K562 (cell line): ENCODE data around the gene RGS7. TPM values are rescaled to one million over a fixed set of nuclear protein-coding genes. Genes with fewer than 3 reads are reported as not detected.

Experiments
- ATAC-seq: fragments of 200-7000 bp; cut with Tn5 transposase; 3 replicates; pipeline ENCODE4 v1.9.1; 2020; ENCODE audit warnings: moderate library complexity
- BruUV-seq: library from RNA; stranded (reverse); fragments of 400-500 nt; replicated peaks from 2 replicates; lab custom pipeline; 2021; lab: Mats Ljungman, UMichigan
- CTCF ChIA-PET: fragments of 300-600 bp; formaldehyde crosslinking; extraction: SDS; loops from one replicate; lab custom pipeline; 2021; ENCODE audit warnings: low intra/inter-chr PET ratio; lab: Yijun Ruan, JAX
- POLR2A ChIA-PET: fragments of 300-600, 350-650 bp; sonication (Branson Sonifier 250); formaldehyde crosslinking; extraction: SDS; loops from one replicate; lab custom pipeline; 2021; ENCODE audit warnings: antibody characterized with exemption, inconsistent platforms; lab: Yijun Ruan, JAX
- DNase-seq, 4 experiments: peaks; one replicate each; pipeline versions ENCODE4 v3.0.0 to v3.0.0-alpha.2; 2011 to 2018; ENCODE audit warnings: low spot score in 3 of 4, mixed read lengths in 3 of 4; ENCODE audit errors: extremely low read depth in 1 of 4
- FAIRE-seq: peaks from 2 replicates; lab custom pipeline; 2011; peaks lifted over from hg19 to GRCh38; lab: Jason Lieb, UNC
- H2AFZ ChIP-seq: 2 replicates; pipeline ENCODE4 v1.6.0; 2011; ENCODE audit warnings: low read depth, low read length, control low read depth, inconsistent platforms
- H3K27ac ChIP-seq: fragments of 200-600 bp; 3 replicates; pipeline ENCODE4 v1.8.0; 2011; ENCODE audit warnings: low read depth, mild to moderate bottlenecking, control low read depth, inconsistent platforms, low read length, moderate library complexity, mixed read lengths; ENCODE audit errors: extremely low read depth
- H3K27me3 ChIP-seq, 2 experiments: fragments of 300-600 bp in 1 of 2; 2 replicates in 1 of 2; 3 replicates in 1 of 2; pipeline versions ENCODE4 v1.6.0 to v1.8.0; 2011; ENCODE audit warnings: inconsistent platforms in 2 of 2, low read length in 2 of 2, mild to moderate bottlenecking in 1 of 2, mixed read lengths in 1 of 2, moderate library complexity in 1 of 2; ENCODE audit not compliant: control insufficient read depth in 2 of 2, insufficient read depth in 2 of 2
- H3K36me3 ChIP-seq: fragments of 300-600 bp; 3 replicates; pipeline ENCODE4 v1.8.0; 2011; ENCODE audit warnings: mild to moderate bottlenecking, low read length, inconsistent platforms; ENCODE audit not compliant: control insufficient read depth, insufficient read depth
- H3K4me1 ChIP-seq, 2 experiments: fragments of 200-600 bp in 1 of 2; replicated peaks in 1 of 2; 2 replicates in 1 of 2; 3 replicates in 1 of 2; pipeline versions ENCODE4 v1.5.1 to v1.8.0; 2011; ENCODE audit warnings: inconsistent platforms in 2 of 2, low read length in 2 of 2, mild to moderate bottlenecking in 1 of 2, mixed read lengths in 1 of 2, moderate library complexity in 1 of 2; ENCODE audit not compliant: control insufficient read depth in 2 of 2, insufficient read depth in 2 of 2
- H3K4me2 ChIP-seq: 2 replicates; pipeline ENCODE4 v1.6.1; 2011; ENCODE audit warnings: low read length, control low read depth, inconsistent platforms, mixed read lengths; ENCODE audit not compliant: insufficient read depth
- H3K4me3 ChIP-seq: fragments of 200-600 bp; sonication (generic), shearing (Covaris generic); 2 replicates; pipeline ENCODE4 v1.5.1; 2016; ENCODE audit warnings: control low read depth, inconsistent platforms
- H3K79me2 ChIP-seq: fragments of 200-600 bp; 3 replicates; pipeline ENCODE4 v1.8.0; 2011; ENCODE audit warnings: low read length, inconsistent platforms; ENCODE audit not compliant: control insufficient read depth, insufficient read depth
- H3K9ac ChIP-seq, 2 experiments: 2 replicates each; pipeline versions ENCODE4 v1.6.0 to v1.6.1; 2011; ENCODE audit warnings: low read depth in 2 of 2, low read length in 2 of 2, control low read depth in 1 of 2, inconsistent platforms in 1 of 2, mild to moderate bottlenecking in 1 of 2, mixed read lengths in 1 of 2; ENCODE audit not compliant: insufficient read depth in 1 of 2
- H3K9me1 ChIP-seq: one replicate; pipeline ENCODE4 v1.6.0; 2011; ENCODE audit warnings: inconsistent platforms, mild to moderate bottlenecking, low read length, moderate library complexity; ENCODE audit not compliant: control insufficient read depth, insufficient read depth
- H3K9me3 ChIP-seq: replicated peaks from 2 replicates; pipeline ENCODE4 v1.5.1; 2011; ENCODE audit warnings: low read depth, low read length, inconsistent platforms; ENCODE audit not compliant: control insufficient read depth, insufficient read depth
- H4K20me1 ChIP-seq: replicated peaks from 2 replicates; pipeline ENCODE4 v1.6.1; 2011; ENCODE audit warnings: low read length, inconsistent platforms, mixed read lengths; ENCODE audit not compliant: control insufficient read depth, insufficient read depth
- BRD4 ChIP-seq: fragments of 200-600 bp; sonication (generic); IDR thresholded peaks from 2 replicates; pipeline ENCODE4 v1.6.1; 2017; ENCODE audit warnings: inconsistent platforms
- CCNT2 ChIP-seq: IDR thresholded peaks from 2 replicates; pipeline ENCODE4 v1.6.1; 2011; ENCODE audit warnings: borderline replicate concordance, low read depth, mild to moderate bottlenecking, moderate library complexity, mixed read lengths, low read length; ENCODE audit not compliant: insufficient read length; ENCODE audit errors: extremely low read depth
- FOSL1 ChIP-seq: fragments of 200-800 bp; sonication (Bioruptor generic); conservative IDR thresholded peaks from 2 replicates; pipeline ENCODE4 v1.6.1; 2016; ENCODE audit warnings: missing genetic modification characterization, missing compliant biosample characterization
- HCFC1 ChIP-seq: IDR thresholded peaks from 2 replicates; pipeline ENCODE4 v1.6.1; 2012; ENCODE audit warnings: low read depth, low read length, improper control_type of control experiment
- NFXL1 ChIP-seq: fragments of 450-650 bp; formaldehyde crosslinking; IDR thresholded peaks from 2 replicates; pipeline ENCODE4 v1.4.0; 2021; ENCODE audit warnings: mild to moderate bottlenecking
- NR0B1 ChIP-seq: fragments of 450-650 bp; IDR thresholded peaks from one replicate; pipeline ENCODE4 v1.6.1; 2018; ENCODE audit warnings: mild to moderate bottlenecking, moderate library complexity; ENCODE audit not compliant: partially characterized antibody
- NR2C2 ChIP-seq, 2 experiments: fragments of 200-800 bp in 1 of 2; sonication (Bioruptor generic) in 1 of 2; sonication (generic) in 1 of 2; formaldehyde crosslinking in 1 of 2; IDR thresholded peaks; 2 replicates each; pipeline versions ENCODE4 v1.6.1 to v1.8.0; 2016 to 2022; ENCODE audit warnings: mild to moderate bottlenecking in 1 of 2, missing compliant biosample characterization in 1 of 2, missing genetic modification characterization in 1 of 2, missing genetic modification reagents in 1 of 2
- NR3C1 ChIP-seq: sonication (generic); formaldehyde crosslinking; IDR thresholded peaks from 2 replicates; pipeline ENCODE4 v1.8.1; 2022; ENCODE audit warnings: missing genetic modification reagents
- ZEB2 ChIP-seq: fragments of 450-650 bp; IDR thresholded peaks from 2 replicates; pipeline ENCODE4 v1.6.1; 2016
- ZNF121 ChIP-seq: sonication (generic); formaldehyde crosslinking; conservative IDR thresholded peaks from 2 replicates; pipeline ENCODE4 v1.8.0; 2022; ENCODE audit warnings: missing genetic modification reagents
- ZNF140 ChIP-seq: fragments of 250-450 bp; sonication (Bioruptor Pico); IDR thresholded peaks from 2 replicates; pipeline ENCODE4 v1.8.0; 2021; ENCODE audit warnings: moderate library complexity, mild to moderate bottlenecking, inconsistent platforms
- ZNF444 ChIP-seq: fragments of 250-450 bp; sonication (Bioruptor Pico); IDR thresholded peaks from 2 replicates; pipeline ENCODE4 v1.4.0; 2020; ENCODE audit warnings: mild to moderate bottlenecking, moderate library complexity
- ZNF655 ChIP-seq: fragments of 250-450 bp; sonication (Bioruptor Pico); IDR thresholded peaks from 2 replicates; pipeline ENCODE4 v1.5.0; 2021
- ZZZ3 ChIP-seq: fragments of 450-650 bp; IDR thresholded peaks from 2 replicates; pipeline ENCODE4 v1.6.1; 2016; ENCODE audit warnings: antibody characterized with exemption, mild to moderate bottlenecking, moderate library complexity
- WGBS: fragments of 100-300 bp; shearing (Covaris generic); methylation state at CpG from one replicate; pipeline ENCODE4 v1.1.6; 2016; ENCODE audit warnings: low coverage, mixed read lengths; ENCODE audit not compliant: insufficient coverage; ENCODE audit errors: missing lambda C conversion rate; 5-methylcytosine and 5-hydroxymethylcytosine counted together
- in situ Hi-C: fragments of 300-500 bp; cut with MboI; formaldehyde crosslinking; loops from 4 replicates; pipeline ENCODE4 v1.15.0; 2018; ENCODE audit warnings: inconsistent platforms, mixed read lengths
- intact Hi-C: fragments of 100-400 bp; cut with micrococcal nuclease; formaldehyde crosslinking; loops from 2 replicates; pipeline ENCODE4 v1.14.2; 2022
- polyA plus RNA-seq, 8 experiments: library from polyadenylated mRNA; depleted of rRNA in 4 of 8; stranded (reverse) in 5 of 8; unstranded in 3 of 8; fragments of >200 nt; fragmentation: Nextera tagmentation in 2 of 8; fragmentation: Illumina TruSeq in 1 of 8; extraction: Ambion mirVana in 2 of 8; extraction: Trizol in 1 of 8; gene quantifications; 2 replicates each; pipeline versions ENCODE4 v1.2.1 to v1.2.3, GENCODE V29; 2011 to 2014; ENCODE audit warnings: inconsistent platforms in 1 of 8, missing spikeins in 1 of 8
- total RNA-seq, 7 experiments: library from RNA; depleted of rRNA in 6 of 7; stranded (reverse); fragments of >200 nt in 6 of 7; fragmentation: Illumina TruSeq in 2 of 7; extraction: Trizol in 2 of 7; gene quantifications; 2 replicates each; pipeline versions ENCODE4 v1.2.1 to v1.2.3, GENCODE V29; 2011 to 2021; ENCODE audit warnings: low replicate concordance in 1 of 7
- TF ChIP-seq, protein P1 (sequence below): sonication (generic); formaldehyde crosslinking; IDR thresholded peaks from 2 replicates; pipeline ENCODE4 v1.8.0; 2022; ENCODE audit warnings: missing genetic modification reagents, mild to moderate bottlenecking, borderline replicate concordance

The RGS7 gene
- total and polyA plus RNA-seq, 9 of the 15 experiments (the other 6 are each of a cell fraction or from before 2014, with no cell fraction given): not detected

DNA sequence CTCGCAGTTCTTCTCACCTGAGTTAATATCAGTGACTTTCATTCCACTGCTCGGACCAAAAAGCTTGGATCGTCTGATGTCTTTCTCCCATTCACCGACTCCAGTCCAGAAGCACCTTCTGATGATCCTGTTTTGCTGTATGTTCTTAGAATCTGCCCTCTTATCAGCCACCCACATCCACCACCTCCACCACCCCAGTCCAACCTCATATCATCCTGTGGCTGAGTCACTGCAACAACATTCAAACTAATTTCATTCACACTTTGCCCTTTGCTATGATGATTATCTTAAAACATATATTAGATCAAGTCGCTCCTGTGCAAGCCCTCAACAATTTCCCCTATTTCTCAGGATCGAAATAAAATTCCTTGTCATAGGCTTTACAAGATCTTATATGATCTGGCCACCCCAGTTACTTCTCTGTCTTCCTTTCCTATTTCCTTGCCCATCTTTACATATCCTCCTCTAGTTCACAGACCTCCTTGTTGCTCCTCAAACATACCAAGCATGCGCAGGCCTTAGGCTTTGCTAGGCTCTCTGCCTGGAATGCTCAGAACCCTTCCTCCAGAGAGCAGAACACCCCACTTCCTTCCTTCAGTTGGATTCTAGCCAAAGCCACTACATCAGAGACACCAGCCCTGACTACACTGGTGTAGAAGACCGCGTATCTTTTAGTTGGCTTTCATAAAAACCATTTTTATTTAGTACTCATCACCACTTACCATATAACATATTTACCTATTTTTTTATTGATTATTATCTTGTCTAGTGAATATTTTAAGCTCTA is 409.4 kb downstream of the RGS7 start:
- Histone ChIP-seq H3K79me2 (no peaks in the 10 kb centered on the region), H3K9ac (no peak overlapping the region), H3K27ac (no peak overlapping the region), H3K27me3 (no peaks in the 10 kb centered on the region), H4K20me1 (no peaks in the 10 kb centered on the region), H3K36me3 (no peaks in the 10 kb centered on the region), H3K4me3 (no peak overlapping the region), H2AFZ (no peak overlapping the region), H3K9me3 (no peaks in the 10 kb centered on the region; the same call in none of the 2 replicates), H3K9me1 (no peaks in the 10 kb centered on the region), H3K4me1 (no peaks in the 10 kb centered on the region), H3K4me2 (no peak overlapping the region)
- DNase-seq (no peak), FAIRE-seq (no peak), ATAC-seq (no peak)
- 5% methylated on average over 9 of the region's 9 CpGs for WGBS
- POLR2A ChIA-PET: no interaction called here
- CTCF ChIA-PET: no interaction called here
- in situ Hi-C loops: no loop called here
- TF ChIP-seq NFXL1 (CRISPR knock-in tag) (no peak), NR0B1 (no peak), NR3C1 (CRISPR knock-in tag) (no peak), ZNF121 (CRISPR knock-in tag) (no peak), ZNF655 (no peak), ZNF444 (no peak), BRD4 (no peak), NR2C2 (CRISPR knock-in tag; IDR thresholded peaks at IDR 0.05) (no peak), NR2C2 (tag; IDR thresholded peaks at IDR 0.05) (no peak), FOSL1 (tag) (no peak), CCNT2 (no peak), ZNF140 (CRISPR knock-in tag) (no peak), ZEB2 (no peak), HCFC1 (no peak), ZZZ3 (no peak)
- TF ChIP-seq, protein P1, sequence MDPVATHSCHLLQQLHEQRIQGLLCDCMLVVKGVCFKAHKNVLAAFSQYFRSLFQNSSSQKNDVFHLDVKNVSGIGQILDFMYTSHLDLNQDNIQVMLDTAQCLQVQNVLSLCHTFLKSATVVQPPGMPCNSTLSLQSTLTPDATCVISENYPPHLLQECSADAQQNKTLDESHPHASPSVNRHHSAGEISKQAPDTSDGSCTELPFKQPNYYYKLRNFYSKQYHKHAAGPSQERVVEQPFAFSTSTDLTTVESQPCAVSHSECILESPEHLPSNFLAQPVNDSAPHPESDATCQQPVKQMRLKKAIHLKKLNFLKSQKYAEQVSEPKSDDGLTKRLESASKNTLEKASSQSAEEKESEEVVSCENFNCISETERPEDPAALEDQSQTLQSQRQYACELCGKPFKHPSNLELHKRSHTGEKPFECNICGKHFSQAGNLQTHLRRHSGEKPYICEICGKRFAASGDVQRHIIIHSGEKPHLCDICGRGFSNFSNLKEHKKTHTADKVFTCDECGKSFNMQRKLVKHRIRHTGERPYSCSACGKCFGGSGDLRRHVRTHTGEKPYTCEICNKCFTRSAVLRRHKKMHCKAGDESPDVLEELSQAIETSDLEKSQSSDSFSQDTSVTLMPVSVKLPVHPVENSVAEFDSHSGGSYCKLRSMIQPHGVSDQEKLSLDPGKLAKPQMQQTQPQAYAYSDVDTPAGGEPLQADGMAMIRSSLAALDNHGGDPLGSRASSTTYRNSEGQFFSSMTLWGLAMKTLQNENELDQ (CRISPR knock-in tag): no peak
- BruUV-seq: no TSS peak
- intact Hi-C loops: no loop called here
